CD4-positive, alpha-beta T cell (primary cell): ENCODE results near the gene FOXP4. TPM values are rescaled to one million over a fixed set of nuclear protein-coding genes. Genes with fewer than 3 reads are reported as not detected.

ENCODE experiments used
- ATAC-seq: fragments of 200-7000 bp; cut with Tn5 transposase; one replicate; pipeline ENCODE4 v1.10.0; 2022; ENCODE audit warnings: mild to moderate bottlenecking; ENCODE audit not compliant: poor library complexity
- CTCF ChIA-PET: fragments of 350-600 bp; sonication (Branson Sonifier 250); formaldehyde crosslinking; loops from one replicate; lab custom pipeline; 2021; ENCODE audit warnings: antibody characterized with exemption, inconsistent platforms; lab: Charles Lee
- POLR2A ChIA-PET: fragments of 350-600 bp; sonication (Branson Sonifier 250); formaldehyde crosslinking; loops from one replicate; lab custom pipeline; 2021; ENCODE audit warnings: antibody characterized with exemption, inconsistent platforms; lab: Charles Lee
- DNase-seq, 14 experiments: peaks; one replicate each; pipeline ENCODE4 v3.0.0-alpha.2; 2013 to 2020; ENCODE audit warnings: mixed read lengths in 2 of 14
- H3K27ac ChIP-seq, 2 donors: one replicate each; pipeline versions ENCODE4 v1.5.1 to v1.7.0; 2013; ENCODE audit warnings: low read length in 2 of 2, low read depth in 1 of 2, mild to moderate bottlenecking in 1 of 2
- H3K27me3 ChIP-seq, 2 experiments: 1 replicate in 1 of 2; 2 replicates in 1 of 2; pipeline versions ENCODE4 v1.6.1 to v1.7.0; 2013; ENCODE audit warnings: low read length in 2 of 2, control low read depth in 1 of 2, mild to moderate bottlenecking in 1 of 2, moderate library complexity in 1 of 2; ENCODE audit not compliant: insufficient read depth in 2 of 2, control insufficient read depth in 1 of 2
- H3K36me3 ChIP-seq: one replicate; pipeline ENCODE4 v1.6.1; 2013; ENCODE audit warnings: low read length, control low read depth; ENCODE audit not compliant: insufficient read depth
- H3K4me1 ChIP-seq: one replicate; pipeline ENCODE4 v1.6.1; 2013; ENCODE audit warnings: low read length, control low read depth; ENCODE audit not compliant: insufficient read depth
- H3K4me3 ChIP-seq: one replicate; pipeline ENCODE4 v1.5.1; 2013; ENCODE audit warnings: mild to moderate bottlenecking, low read length, moderate library complexity
- H3K9me3 ChIP-seq, 2 experiments: 1 replicate in 1 of 2; 2 replicates in 1 of 2; pipeline versions ENCODE4 v1.6.1 to v1.7.0; 2013; ENCODE audit warnings: low read length in 2 of 2, mild to moderate bottlenecking in 2 of 2, control low read depth in 1 of 2, moderate library complexity in 1 of 2; ENCODE audit not compliant: control insufficient read depth in 1 of 2, insufficient read depth in 1 of 2
- H3K27ac Mint-ChIP-seq: one replicate; pipeline ENCODE4 v1.8.0; 2020; ENCODE audit warnings: mixed read lengths
- H3K27me3 Mint-ChIP-seq: one replicate; pipeline ENCODE4 v1.8.0; 2021; ENCODE audit warnings: mixed read lengths
- H3K36me3 Mint-ChIP-seq: one replicate; pipeline ENCODE4 v1.8.0; 2021; ENCODE audit warnings: low read depth, mixed read lengths
- H3K4me1 Mint-ChIP-seq: one replicate; pipeline ENCODE4 v1.8.0; 2021; ENCODE audit warnings: low read depth, mixed read lengths
- H3K4me3 Mint-ChIP-seq: one replicate; pipeline ENCODE4 v1.8.0; 2020; ENCODE audit warnings: mild to moderate bottlenecking, mixed read lengths
- H3K9me3 Mint-ChIP-seq: one replicate; pipeline ENCODE4 v1.8.0; 2020; ENCODE audit warnings: mixed read lengths
- CTCF ChIP-seq: fragments of 200-600 bp; IDR thresholded peaks from one replicate; pipeline ENCODE4 v1.8.0; 2022; ENCODE audit warnings: antibody characterized with exemption, mild to moderate bottlenecking
- intact Hi-C, 2 experiments: fragments of 100-400 bp; cut with DNase I in 1 of 2; cut with micrococcal nuclease in 1 of 2; formaldehyde crosslinking; loops; one replicate each; pipeline versions ENCODE4 v1.15.1 to v1.9.0; 2023 to 2025; cut with DNase I, micrococcal nuclease
- total RNA-seq, 174 experiments: library from RNA in 2 of 174; stranded (reverse) in 2 of 174; gene quantifications; one replicate each; pipeline ENCODE4 v1.2.3 and lab custom pipeline; 2021 to 2026

The FOXP4 gene
- total RNA-seq, 2 experiments from 2014 or later = 3.7 to 3.9 TPM

- no peaks in the 10 kb centered on the region for H3K36me3 Mint-ChIP-seq
- Histone ChIP-seq H3K9me3 (no peaks in the 10 kb centered on the region), H3K27ac (no peak overlapping the region), H3K4me3 (no peak overlapping the region), H3K36me3 (peaks cover 5% of the 10 kb centered on the region), H3K27me3 (no peaks in the 10 kb centered on the region), H3K4me1 (peaks cover 4% of the 10 kb centered on the region)
- POLR2A ChIA-PET = no interaction called here
- no peaks in the 10 kb centered on the region for H3K4me1 Mint-ChIP-seq
- ATAC-seq (no peak), DNase-seq (no peak)
- H3K27ac Mint-ChIP-seq = no peak overlapping the region
- H3K4me3 Mint-ChIP-seq = no peak overlapping the region
- no peak for TF ChIP-seq CTCF
- H3K9me3 Mint-ChIP-seq = no peaks in the 10 kb centered on the region
- intact Hi-C loops = no loop called here
- H3K27me3 Mint-ChIP-seq = no peaks in the 10 kb centered on the region
- CTCF ChIA-PET = no interaction called here
These were observed 50.6 kb downstream of the FOXP4 start for GRCh38 chr6:41596807-41597206.

GRCh38 chr6:41597246-41598000 is 51.2 kb downstream of the FOXP4 start:
- Mint-ChIP-seq H3K27me3 (no peaks in the 10 kb centered on the region), H3K9me3 (no peaks in the 10 kb centered on the region), H3K4me3 (no peak overlapping the region), H3K27ac (no peak overlapping the region), H3K36me3 (no peaks in the 10 kb centered on the region), H3K4me1 (no peaks in the 10 kb centered on the region)
- Histone ChIP-seq H3K4me1 (no peaks in the 10 kb centered on the region), H3K4me3 (no peak overlapping the region), H3K9me3 (no peaks in the 10 kb centered on the region), H3K27ac (no peak overlapping the region), H3K36me3 (peaks cover 5% of the 10 kb centered on the region), H3K27me3 (no peaks in the 10 kb centered on the region)
- ATAC-seq (no peak), DNase-seq (no peak)
- no peak for TF ChIP-seq CTCF
- ChIA-PET POLR2A (no interaction called here), CTCF (no interaction called here)
- intact Hi-C loops = no loop called here

GRCh38 chr6:41598670-41599014 is 52.5 kb downstream of the FOXP4 start:
- POLR2A ChIA-PET = no interaction called here
- Histone ChIP-seq H3K27ac (no peak overlapping the region), H3K9me3 (no peaks in the 10 kb centered on the region), H3K36me3 (peaks cover 5% of the 10 kb centered on the region), H3K4me1 (peaks cover 8% of the 10 kb centered on the region), H3K4me3 (no peak overlapping the region), H3K27me3 (no peaks in the 10 kb centered on the region)
- no peak overlapping the region for H3K4me3 Mint-ChIP-seq
- no peak for TF ChIP-seq CTCF
- no peaks in the 10 kb centered on the region for H3K9me3 Mint-ChIP-seq
- intact Hi-C loops = no loop called here
- H3K4me1 Mint-ChIP-seq = no peaks in the 10 kb centered on the region
- H3K36me3 Mint-ChIP-seq = no peaks in the 10 kb centered on the region
- ATAC-seq = no peak
- CTCF ChIA-PET = interaction anchor here (0.7 kb wide), 1 partner anchor 15 kb away, joined by 3 read pairs; no protein-coding TSS in a partner anchor
- no peaks in the 10 kb centered on the region for H3K27me3 Mint-ChIP-seq
- H3K27ac Mint-ChIP-seq = no peak overlapping the region
- DNase-seq = no peak
